ENCODE results near the gene HSD3B1.

DNA sequence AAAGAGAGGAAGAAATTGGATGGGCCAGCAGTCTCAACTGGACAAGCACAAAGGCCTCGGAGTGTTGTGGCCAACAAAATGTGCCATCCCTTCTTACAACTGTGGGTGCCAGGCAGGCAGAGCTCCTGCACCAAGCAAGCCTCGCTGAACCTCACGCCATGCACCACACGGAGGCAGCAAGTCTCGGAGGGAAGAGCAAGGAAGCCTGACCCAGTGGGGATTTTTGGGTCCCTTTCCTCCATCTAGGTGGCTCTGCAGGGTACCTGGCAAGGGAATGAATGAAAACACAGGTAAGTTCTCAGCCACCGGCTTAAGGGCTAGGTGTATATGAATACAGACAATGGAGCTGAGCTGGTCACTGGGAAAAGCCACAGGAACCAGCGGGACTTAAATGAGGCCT is 40.8 kb downstream of the HSD3B1 start:
- TF ChIP-seq, protein P1, sequence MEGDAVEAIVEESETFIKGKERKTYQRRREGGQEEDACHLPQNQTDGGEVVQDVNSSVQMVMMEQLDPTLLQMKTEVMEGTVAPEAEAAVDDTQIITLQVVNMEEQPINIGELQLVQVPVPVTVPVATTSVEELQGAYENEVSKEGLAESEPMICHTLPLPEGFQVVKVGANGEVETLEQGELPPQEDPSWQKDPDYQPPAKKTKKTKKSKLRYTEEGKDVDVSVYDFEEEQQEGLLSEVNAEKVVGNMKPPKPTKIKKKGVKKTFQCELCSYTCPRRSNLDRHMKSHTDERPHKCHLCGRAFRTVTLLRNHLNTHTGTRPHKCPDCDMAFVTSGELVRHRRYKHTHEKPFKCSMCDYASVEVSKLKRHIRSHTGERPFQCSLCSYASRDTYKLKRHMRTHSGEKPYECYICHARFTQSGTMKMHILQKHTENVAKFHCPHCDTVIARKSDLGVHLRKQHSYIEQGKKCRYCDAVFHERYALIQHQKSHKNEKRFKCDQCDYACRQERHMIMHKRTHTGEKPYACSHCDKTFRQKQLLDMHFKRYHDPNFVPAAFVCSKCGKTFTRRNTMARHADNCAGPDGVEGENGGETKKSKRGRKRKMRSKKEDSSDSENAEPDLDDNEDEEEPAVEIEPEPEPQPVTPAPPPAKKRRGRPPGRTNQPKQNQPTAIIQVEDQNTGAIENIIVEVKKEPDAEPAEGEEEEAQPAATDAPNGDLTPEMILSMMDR (IDR thresholded peaks at IDR 0.05): no peak
- TF ChIP-seq POLR2A (IDR thresholded peaks at IDR 0.05): no peak

Data from thyroid gland (tissue), 4 donors.